ENCODE data around the gene DHODH. TPM values are rescaled to one million over a fixed set of nuclear protein-coding genes. Genes with fewer than 3 reads are reported as not detected.

Gene DHODH
- polyA plus RNA-seq, 1 donor from 2014 or later, result 3.8 TPM

DNA sequence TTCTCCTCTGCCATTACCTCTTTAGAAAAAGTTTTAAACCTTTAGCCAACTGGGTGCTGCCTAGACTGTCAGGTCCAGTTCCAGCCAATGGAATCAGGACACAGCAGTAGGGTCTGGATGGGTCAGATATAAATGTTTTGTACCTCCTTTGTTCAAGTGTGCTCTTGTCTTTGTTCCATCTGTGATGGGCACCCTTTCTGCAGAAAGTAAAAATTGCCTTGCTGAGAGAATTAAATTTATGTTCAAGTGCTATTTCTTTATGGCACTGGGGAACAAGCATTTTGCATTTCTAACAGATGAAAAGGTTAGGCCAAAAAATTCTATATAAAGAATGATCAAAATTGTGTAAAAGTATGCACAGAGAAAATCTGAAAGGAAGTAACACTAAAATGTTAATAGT lies 40.6 kb downstream of the DHODH start:
- H3K27ac ChIP-seq (ENCODE audit: low read length), result no peak overlapping the region
- no peaks in the 10 kb centered on the region for H3F3A ChIP-seq (ENCODE audit: insufficient read depth, low read length, poor library complexity, severe bottlenecking)
- H4K20me1 ChIP-seq (ENCODE audit: insufficient read depth), result no peaks in the 10 kb centered on the region
- H3K4me3 ChIP-seq (ENCODE audit: low read length), result no peak overlapping the region
- H3K9me2 ChIP-seq (ENCODE audit: insufficient read depth, low read length), result no peaks in the 10 kb centered on the region
- H3K9ac ChIP-seq (ENCODE audit: low read length), result no peak overlapping the region
- H3K27me3 ChIP-seq (ENCODE audit: insufficient read depth, low read depth, low read length), result no peaks in the 10 kb centered on the region
- H3K9me3 ChIP-seq (ENCODE audit: low read length), result no peaks in the 10 kb centered on the region
- no peaks in the 10 kb centered on the region for H3K36me3 ChIP-seq (ENCODE audit: insufficient read depth, low read length)
- no peak overlapping the region for H3K4me2 ChIP-seq (ENCODE audit: low read length)
- no peaks in the 10 kb centered on the region for H3K79me2 ChIP-seq (replicated peaks; ENCODE audit: insufficient read depth, low read length)
- TF ChIP-seq CTCF (IDR thresholded peaks at IDR 0.05; ENCODE audit: poor library complexity, severe bottlenecking) (no peak), REST (IDR thresholded peaks at IDR 0.05; ENCODE audit: borderline replicate concordance) (no peak), SMC3 (conservative IDR thresholded peaks at IDR 0.05; ENCODE audit: poor library complexity) (no peak), RAD21 (conservative IDR thresholded peaks at IDR 0.05) (no peak), EP300 (conservative IDR thresholded peaks at IDR 0.05; ENCODE audit: poor library complexity, severe bottlenecking) (no peak), POLR2AphosphoS5 (IDR thresholded peaks at IDR 0.05) (no peak), MXI1 (conservative IDR thresholded peaks at IDR 0.05; ENCODE audit: poor library complexity, severe bottlenecking) (no peak)
- no peak overlapping the region for H2AFZ ChIP-seq (ENCODE audit: low read depth, low read length)

- H3K79me2 ChIP-seq (replicated peaks; ENCODE audit: insufficient read depth, low read length), result no peaks in the 10 kb centered on the region
- no peaks in the 10 kb centered on the region for H3K9me3 ChIP-seq (ENCODE audit: low read length)
- no peak overlapping the region for H3K9ac ChIP-seq (ENCODE audit: low read length)
- H3K9me2 ChIP-seq (ENCODE audit: insufficient read depth, low read length), result no peaks in the 10 kb centered on the region
- no peak for TF ChIP-seq TAF1 (IDR thresholded peaks at IDR 0.05; ENCODE audit: low read depth)
- TF ChIP-seq REST (IDR thresholded peaks at IDR 0.05; ENCODE audit: borderline replicate concordance), result no peak
- no peak for TF ChIP-seq CTCF (IDR thresholded peaks at IDR 0.05; ENCODE audit: poor library complexity, severe bottlenecking)
- no peak for TF ChIP-seq RAD21 (conservative IDR thresholded peaks at IDR 0.05)
- TF ChIP-seq MXI1 (conservative IDR thresholded peaks at IDR 0.05; ENCODE audit: poor library complexity, severe bottlenecking), result no peak
- no peak for TF ChIP-seq EZH2 (IDR thresholded peaks at IDR 0.05; ENCODE audit: borderline replicate concordance, insufficient read depth, low read length, poor library complexity, severe bottlenecking)
- no peaks in the 10 kb centered on the region for H4K20me1 ChIP-seq (ENCODE audit: insufficient read depth)
- H3K36me3 ChIP-seq (ENCODE audit: insufficient read depth, low read length), result no peaks in the 10 kb centered on the region
- H3K27ac ChIP-seq (ENCODE audit: low read length), result no peak overlapping the region
- H3F3A ChIP-seq (ENCODE audit: insufficient read depth, low read length, poor library complexity, severe bottlenecking), result no peaks in the 10 kb centered on the region
- no peaks in the 10 kb centered on the region for H3K27me3 ChIP-seq (ENCODE audit: insufficient read depth, low read depth, low read length)
- no peak overlapping the region for H2AFZ ChIP-seq (ENCODE audit: low read depth, low read length)
- no peak overlapping the region for H3K4me2 ChIP-seq (ENCODE audit: low read length)
- no peak overlapping the region for H3K4me3 ChIP-seq (ENCODE audit: low read length)
Observed at GRCh38 chr16:72050769-72051464, 42.4 kb downstream of the DHODH start.
